Activated T-cell treated with anti-CD3 and anti-CD28 coated beads, Interleukin-2, amount 50 U/mL, for 4 hours (primary cell): ENCODE results near the gene DHDDS. TPM values are rescaled to one million over a fixed set of nuclear protein-coding genes. Genes with fewer than 3 reads are reported as not detected.

Source experiments
- ATAC-seq, 2 donors: fragments of 200-7000 bp; cut with Tn5 transposase; one replicate each; pipeline ENCODE4 v1.10.0; 2021
- DNase-seq: peaks from one replicate; pipeline ENCODE4 v3.0.0-alpha.2; 2020
- H3K27me3 Mint-ChIP-seq: one replicate; pipeline ENCODE4 v1.8.0; 2021; ENCODE audit warnings: low read depth, mixed read lengths
- H3K36me3 Mint-ChIP-seq: one replicate; pipeline ENCODE4 v1.8.0; 2022; ENCODE audit warnings: mixed read lengths; ENCODE audit not compliant: insufficient read depth
- H3K4me1 Mint-ChIP-seq: one replicate; pipeline ENCODE4 v1.8.0; 2021; ENCODE audit warnings: low read depth, mixed read lengths
- H3K4me3 Mint-ChIP-seq: one replicate; pipeline ENCODE4 v1.8.0; 2021; ENCODE audit warnings: mild to moderate bottlenecking, moderate library complexity, mixed read lengths
- H3K9me3 Mint-ChIP-seq: one replicate; pipeline ENCODE4 v1.8.0; 2021; ENCODE audit warnings: mixed read lengths
- total RNA-seq, 3 donors: library from RNA; stranded (reverse); gene quantifications; one replicate each; pipeline ENCODE4 v1.2.1, GENCODE V29; 2021

The DHDDS gene
- total RNA-seq, 3 donors from 2014 or later: 59.7 to 68.8 (median 60.1) TPM

GRCh38 chr1:26409191-26409807, 22.8 kb upstream of the DHDDS start:
- H3K4me3 Mint-ChIP-seq: no peak overlapping the region
- ATAC-seq (no peak), DNase-seq (no peak)
- H3K9me3 Mint-ChIP-seq: no peaks in the 10 kb centered on the region
- H3K4me1 Mint-ChIP-seq: peaks cover 22% of the 10 kb centered on the region
- H3K27me3 Mint-ChIP-seq: peaks cover 59% of the 10 kb centered on the region
- no peaks in the 10 kb centered on the region for H3K36me3 Mint-ChIP-seq

- Mint-ChIP-seq H3K36me3 (no peaks in the 10 kb centered on the region), H3K4me1 (peaks cover 22% of the 10 kb centered on the region), H3K4me3 (no peak within 1 kb of the TSS), H3K9me3 (no peaks in the 10 kb centered on the region), H3K27me3 (peaks cover 61% of the 10 kb centered on the region)
- DNase-seq: no peak
- ATAC-seq: no peak
Observed at GRCh38 chr1:26410706-26411623, 21.2 kb upstream of the DHDDS start, which contains the start of gene LIN28A. TSS of gene LIN28A (plus strand) at chr1:26410817. CDS start at chr1:26410892, 75 bp downstream.

- Mint-ChIP-seq H3K4me3 (no peak overlapping the region), H3K4me1 (peaks cover 22% of the 10 kb centered on the region), H3K36me3 (no peaks in the 10 kb centered on the region), H3K9me3 (no peaks in the 10 kb centered on the region), H3K27me3 (peaks cover 57% of the 10 kb centered on the region)
- ATAC-seq: no peak
- DNase-seq: no peak
Observed at GRCh38 chr1:26411624-26412074, 20.5 kb upstream of the DHDDS start.

- Mint-ChIP-seq H3K27me3 (peaks cover 57% of the 10 kb centered on the region), H3K9me3 (no peaks in the 10 kb centered on the region), H3K36me3 (no peaks in the 10 kb centered on the region), H3K4me1 (peaks cover 22% of the 10 kb centered on the region), H3K4me3 (no peak overlapping the region)
- DNase-seq: no peak
- ATAC-seq: no peak
Observed at GRCh38 chr1:26412180-26412840, 19.8 kb upstream of the DHDDS start.

- H3K9me3 Mint-ChIP-seq: no peaks in the 10 kb centered on the region
- no peaks in the 10 kb centered on the region for H3K36me3 Mint-ChIP-seq
- H3K4me1 Mint-ChIP-seq: peaks cover 22% of the 10 kb centered on the region
- ATAC-seq: no peak
- no peak overlapping the region for H3K4me3 Mint-ChIP-seq
- DNase-seq: no peak
- peaks cover 57% of the 10 kb centered on the region for H3K27me3 Mint-ChIP-seq
Observed at GRCh38 chr1:26413031-26413430, 19.1 kb upstream of the DHDDS start.

- Mint-ChIP-seq H3K4me3 (no peak overlapping the region), H3K27me3 (peaks cover 25% of the 10 kb centered on the region), H3K36me3 (no peaks in the 10 kb centered on the region), H3K9me3 (no peaks in the 10 kb centered on the region), H3K4me1 (no peaks in the 10 kb centered on the region)
- peak; percentile 85 for DNase-seq
- peak; percentile 100 for ATAC-seq
Observed at GRCh38 chr1:26417111-26417759, 14.9 kb upstream of the DHDDS start.

- Mint-ChIP-seq H3K4me3 (no peak overlapping the region), H3K9me3 (no peaks in the 10 kb centered on the region), H3K27me3 (peaks cover 9% of the 10 kb centered on the region), H3K4me1 (no peaks in the 10 kb centered on the region), H3K36me3 (no peaks in the 10 kb centered on the region)
- no peak for DNase-seq
- ATAC-seq: no peak
Observed at GRCh38 chr1:26418865-26419349, 13.2 kb upstream of the DHDDS start.

GRCh38 chr1:26419494-26419893, 12.6 kb upstream of the DHDDS start:
- DNase-seq: no peak
- Mint-ChIP-seq H3K4me1 (no peaks in the 10 kb centered on the region), H3K36me3 (no peaks in the 10 kb centered on the region), H3K9me3 (no peaks in the 10 kb centered on the region), H3K4me3 (no peak overlapping the region), H3K27me3 (peaks cover 3% of the 10 kb centered on the region)
- ATAC-seq: no peak

GRCh38 chr1:26429721-26430120, 2.4 kb upstream of the DHDDS start:
- Mint-ChIP-seq H3K4me3 (no peak overlapping the region), H3K4me1 (peaks cover 19% of the 10 kb centered on the region), H3K9me3 (no peaks in the 10 kb centered on the region), H3K36me3 (peaks cover 8% of the 10 kb centered on the region), H3K27me3 (peaks cover 2% of the 10 kb centered on the region)
- no peak for ATAC-seq
- no peak for DNase-seq

GRCh38 chr1:26432793-26433192, 672 bp downstream of the DHDDS start:
- DNase-seq: no peak
- Mint-ChIP-seq H3K4me3 (peak overlapping the region; percentile 95), H3K9me3 (no peaks in the 10 kb centered on the region), H3K36me3 (peaks cover 8% of the 10 kb centered on the region), H3K4me1 (peaks cover 19% of the 10 kb centered on the region), H3K27me3 (no peaks in the 10 kb centered on the region)
- ATAC-seq: no peak

- DNase-seq (no peak), ATAC-seq (no peak)
- Mint-ChIP-seq H3K36me3 (peaks cover 16% of the 10 kb centered on the region), H3K9me3 (no peaks in the 10 kb centered on the region), H3K4me3 (no peak overlapping the region), H3K4me1 (peaks cover 19% of the 10 kb centered on the region), H3K27me3 (no peaks in the 10 kb centered on the region)
Observed at GRCh38 chr1:26434161-26434752, 2.1 kb downstream of the DHDDS start.

GRCh38 chr1:26438041-26438440, 5.9 kb downstream of the DHDDS start:
- DNase-seq (no peak), ATAC-seq (no peak)
- H3K27me3 Mint-ChIP-seq: no peaks in the 10 kb centered on the region
- peaks cover 7% of the 10 kb centered on the region for H3K4me1 Mint-ChIP-seq
- no peak overlapping the region for H3K4me3 Mint-ChIP-seq
- peaks cover 28% of the 10 kb centered on the region for H3K36me3 Mint-ChIP-seq
- no peaks in the 10 kb centered on the region for H3K9me3 Mint-ChIP-seq

- no peak overlapping the region for H3K4me3 Mint-ChIP-seq
- DNase-seq (no peak), ATAC-seq (no peak)
- peaks cover 37% of the 10 kb centered on the region for H3K36me3 Mint-ChIP-seq
- no peaks in the 10 kb centered on the region for H3K9me3 Mint-ChIP-seq
- no peaks in the 10 kb centered on the region for H3K27me3 Mint-ChIP-seq
- H3K4me1 Mint-ChIP-seq: no peaks in the 10 kb centered on the region
Observed at GRCh38 chr1:26440259-26440658, 8.1 kb downstream of the DHDDS start.
